ENCODE results near the gene CUX1. TPM values are rescaled to one million over a fixed set of nuclear protein-coding genes. Genes with fewer than 3 reads are reported as not detected.

CUX1 gene
- total RNA-seq, 1 donor from 2014 or later = 18.3 TPM

- H3K27me3 ChIP-seq (ENCODE audit: control insufficient read depth in 3 of 3, insufficient read depth in 3 of 3, low read length in 3 of 3) = no peaks in the 10 kb centered on the region
- H3K9me3 ChIP-seq (ENCODE audit: control insufficient read depth in 3 of 3, low read length in 3 of 3) = no peaks in the 10 kb centered on the region
- H3K9ac ChIP-seq (ENCODE audit: low read depth in 1 of 3, low read length in 3 of 3) = no peak overlapping the region
- H3K4me3 ChIP-seq (ENCODE audit: low read length in 3 of 3) = no peak overlapping the region
- peaks cover 30 to 50% (median 49%) of the 10 kb centered on the region in 3 donors for H3K4me1 ChIP-seq (ENCODE audit: control insufficient read depth in 3 of 3, insufficient read depth in 3 of 3, low read length in 3 of 3)
- no peaks in the 10 kb centered on the region for H3K36me3 ChIP-seq (ENCODE audit: control insufficient read depth in 3 of 3, insufficient read depth in 3 of 3, low read length in 3 of 3)
- H3K27ac ChIP-seq (ENCODE audit: low read depth, low read length) = no peak overlapping the region
Measured at GRCh38 chr7:101959829-101960228, 142.4 kb downstream of the CUX1 start.

- H3K4me1 ChIP-seq (ENCODE audit: control insufficient read depth in 3 of 3, insufficient read depth in 3 of 3, low read length in 3 of 3) = peaks cover 27 to 50% (median 49%) of the 10 kb centered on the region in 3 donors
Measured at GRCh38 chr7:101960323-101960722, 142.9 kb downstream of the CUX1 start.

GRCh38 chr7:101960985-101961708 is 143.7 kb downstream of the CUX1 start:
- no peaks in the 10 kb centered on the region for H3K9me3 ChIP-seq (ENCODE audit: control insufficient read depth in 3 of 3, low read length in 3 of 3)
- no peaks in the 10 kb centered on the region for H3K36me3 ChIP-seq (ENCODE audit: control insufficient read depth in 3 of 3, insufficient read depth in 3 of 3, low read length in 3 of 3)
- peaks cover 22 to 45% (median 44%) of the 10 kb centered on the region in 3 donors for H3K4me1 ChIP-seq (ENCODE audit: control insufficient read depth in 3 of 3, insufficient read depth in 3 of 3, low read length in 3 of 3)
- no peak overlapping the region for H3K27ac ChIP-seq (ENCODE audit: low read depth, low read length)
- no peak overlapping the region for H3K4me3 ChIP-seq (ENCODE audit: low read length in 3 of 3)
- no peak overlapping the region for H3K9ac ChIP-seq (ENCODE audit: low read depth in 1 of 3, low read length in 3 of 3)
- H3K27me3 ChIP-seq (ENCODE audit: control insufficient read depth in 3 of 3, insufficient read depth in 3 of 3, low read length in 3 of 3) = no peaks in the 10 kb centered on the region

More at GRCh38 chr7:101960323-101960722, 142.9 kb downstream of the CUX1 start:
- Histone ChIP-seq H3K36me3 (ENCODE audit: control insufficient read depth in 3 of 3, insufficient read depth in 3 of 3, low read length in 3 of 3) (no peaks in the 10 kb centered on the region), H3K9ac (ENCODE audit: low read depth in 1 of 3, low read length in 3 of 3) (no peak overlapping the region), H3K9me3 (ENCODE audit: control insufficient read depth in 3 of 3, low read length in 3 of 3) (no peaks in the 10 kb centered on the region), H3K27ac (ENCODE audit: low read depth, low read length) (no peak overlapping the region), H3K27me3 (ENCODE audit: control insufficient read depth in 3 of 3, insufficient read depth in 3 of 3, low read length in 3 of 3) (no peaks in the 10 kb centered on the region), H3K4me3 (ENCODE audit: low read length in 3 of 3) (no peak overlapping the region)

- H3K36me3 ChIP-seq (ENCODE audit: control insufficient read depth in 3 of 3, insufficient read depth in 3 of 3, low read length in 3 of 3) = no peaks in the 10 kb centered on the region
Measured at GRCh38 chr7:101961811-101962210, 144.4 kb downstream of the CUX1 start.

GRCh38 chr7:101963693-101964092 is 146.3 kb downstream of the CUX1 start:
- Histone ChIP-seq H3K27ac (ENCODE audit: low read depth, low read length) (no peak overlapping the region), H3K36me3 (ENCODE audit: control insufficient read depth in 3 of 3, insufficient read depth in 3 of 3, low read length in 3 of 3) (no peaks in the 10 kb centered on the region), H3K27me3 (ENCODE audit: control insufficient read depth in 3 of 3, insufficient read depth in 3 of 3, low read length in 3 of 3) (no peaks in the 10 kb centered on the region), H3K4me3 (ENCODE audit: low read length in 3 of 3) (no peak overlapping the region), H3K9ac (ENCODE audit: low read depth in 1 of 3, low read length in 3 of 3) (no peak overlapping the region), H3K9me3 (ENCODE audit: control insufficient read depth in 3 of 3, low read length in 3 of 3) (no peaks in the 10 kb centered on the region), H3K4me1 (ENCODE audit: control insufficient read depth in 3 of 3, insufficient read depth in 3 of 3, low read length in 3 of 3) (peaks cover 11 to 33% (median 33%) of the 10 kb centered on the region in 3 donors)

More at GRCh38 chr7:101961811-101962210, 144.4 kb downstream of the CUX1 start:
- Histone ChIP-seq H3K4me1 (ENCODE audit: control insufficient read depth in 3 of 3, insufficient read depth in 3 of 3, low read length in 3 of 3) (peaks cover 15 to 42% (median 41%) of the 10 kb centered on the region in 3 donors), H3K4me3 (ENCODE audit: low read length in 3 of 3) (no peak overlapping the region), H3K27me3 (ENCODE audit: control insufficient read depth in 3 of 3, insufficient read depth in 3 of 3, low read length in 3 of 3) (no peaks in the 10 kb centered on the region), H3K9ac (ENCODE audit: low read depth in 1 of 3, low read length in 3 of 3) (peak overlapping the region in 1 of 3 donors; percentile 15), H3K27ac (ENCODE audit: low read depth, low read length) (no peak overlapping the region), H3K9me3 (ENCODE audit: control insufficient read depth in 3 of 3, low read length in 3 of 3) (no peaks in the 10 kb centered on the region)

GRCh38 chr7:101964680-101965452 is 147.4 kb downstream of the CUX1 start:
- no peak overlapping the region for H3K4me3 ChIP-seq (ENCODE audit: low read length in 3 of 3)
- H3K9ac ChIP-seq (ENCODE audit: low read depth in 1 of 3, low read length in 3 of 3) = no peak overlapping the region
- H3K36me3 ChIP-seq (ENCODE audit: control insufficient read depth in 3 of 3, insufficient read depth in 3 of 3, low read length in 3 of 3) = no peaks in the 10 kb centered on the region
- H3K4me1 ChIP-seq (ENCODE audit: control insufficient read depth in 3 of 3, insufficient read depth in 3 of 3, low read length in 3 of 3) = peaks cover 11 to 31% (median 28%) of the 10 kb centered on the region in 3 donors
- no peak overlapping the region for H3K27ac ChIP-seq (ENCODE audit: low read depth, low read length)
- H3K27me3 ChIP-seq (ENCODE audit: control insufficient read depth in 3 of 3, insufficient read depth in 3 of 3, low read length in 3 of 3) = no peaks in the 10 kb centered on the region
- H3K9me3 ChIP-seq (ENCODE audit: control insufficient read depth in 3 of 3, low read length in 3 of 3) = no peaks in the 10 kb centered on the region

- Histone ChIP-seq H3K9ac (ENCODE audit: low read depth in 1 of 3, low read length in 3 of 3) (no peak overlapping the region), H3K36me3 (ENCODE audit: control insufficient read depth in 3 of 3, insufficient read depth in 3 of 3, low read length in 3 of 3) (no peaks in the 10 kb centered on the region), H3K4me1 (ENCODE audit: control insufficient read depth in 3 of 3, insufficient read depth in 3 of 3, low read length in 3 of 3) (peaks cover 10 to 26% (median 23%) of the 10 kb centered on the region in 3 donors), H3K4me3 (ENCODE audit: low read length in 3 of 3) (no peak overlapping the region), H3K27me3 (ENCODE audit: control insufficient read depth in 3 of 3, insufficient read depth in 3 of 3, low read length in 3 of 3) (no peaks in the 10 kb centered on the region), H3K27ac (ENCODE audit: low read depth, low read length) (no peak overlapping the region), H3K9me3 (ENCODE audit: control insufficient read depth in 3 of 3, low read length in 3 of 3) (no peaks in the 10 kb centered on the region)
Measured at GRCh38 chr7:101968720-101969466, 151.5 kb downstream of the CUX1 start.

GRCh38 chr7:101969997-101970585 is 152.7 kb downstream of the CUX1 start:
- H3K9ac ChIP-seq (ENCODE audit: low read depth in 1 of 3, low read length in 3 of 3) = no peak overlapping the region
- H3K4me3 ChIP-seq (ENCODE audit: low read length in 3 of 3) = no peak overlapping the region
- H3K27me3 ChIP-seq (ENCODE audit: control insufficient read depth in 3 of 3, insufficient read depth in 3 of 3, low read length in 3 of 3) = no peaks in the 10 kb centered on the region
- H3K9me3 ChIP-seq (ENCODE audit: control insufficient read depth in 3 of 3, low read length in 3 of 3) = no peaks in the 10 kb centered on the region
- H3K27ac ChIP-seq (ENCODE audit: low read depth, low read length) = peak overlapping the region; percentile 6
- H3K4me1 ChIP-seq (ENCODE audit: control insufficient read depth in 3 of 3, insufficient read depth in 3 of 3, low read length in 3 of 3) = peaks cover 12 to 25% (median 23%) of the 10 kb centered on the region in 3 donors
- H3K36me3 ChIP-seq (ENCODE audit: control insufficient read depth in 3 of 3, insufficient read depth in 3 of 3, low read length in 3 of 3) = no peaks in the 10 kb centered on the region

- Histone ChIP-seq H3K9me3 (ENCODE audit: control insufficient read depth in 3 of 3, low read length in 3 of 3) (no peaks in the 10 kb centered on the region), H3K4me3 (ENCODE audit: low read length in 3 of 3) (no peak overlapping the region), H3K4me1 (ENCODE audit: control insufficient read depth in 3 of 3, insufficient read depth in 3 of 3, low read length in 3 of 3) (peaks cover 16 to 28% (median 28%) of the 10 kb centered on the region in 3 donors), H3K27ac (ENCODE audit: low read depth, low read length) (no peak overlapping the region), H3K9ac (ENCODE audit: low read depth in 1 of 3, low read length in 3 of 3) (no peak overlapping the region), H3K36me3 (ENCODE audit: control insufficient read depth in 3 of 3, insufficient read depth in 3 of 3, low read length in 3 of 3) (no peaks in the 10 kb centered on the region), H3K27me3 (ENCODE audit: control insufficient read depth in 3 of 3, insufficient read depth in 3 of 3, low read length in 3 of 3) (no peaks in the 10 kb centered on the region)
Measured at GRCh38 chr7:101970801-101971200, 153.4 kb downstream of the CUX1 start.

Measured in skeletal muscle tissue (tissue), 4 donors.